RPMI7951 (cell line): ENCODE measurements around the gene RBMS1. TPM values are rescaled to one million over a fixed set of nuclear protein-coding genes. Genes with fewer than 3 reads are reported as not detected.
"Not testable (repeated sequence)": the region's sequence is repeated elsewhere in the genome, so short reads cannot be mapped to it uniquely, and the experiment has no call there.

ENCODE experiments used
- DNase-seq: peaks from one replicate; pipeline ENCODE4 v3.0.0-alpha.2; 2012; ENCODE audit warnings: low read depth
- total RNA-seq: library from RNA; depleted of rRNA; stranded (reverse); fragments of >200 nt; shearing (Covaris generic); gene quantifications from 2 replicates; pipeline ENCODE4 v1.2.3, GENCODE V29; 2014

The RBMS1 gene
- total RNA-seq, 1 experiment from 2014 or later, result 82.7 TPM

- no peak for DNase-seq
These were observed 59.2 kb downstream of the RBMS1 start for GRCh38 chr2:160434254-160434948.

- DNase-seq, result no peak
These were observed 60.0 kb downstream of the RBMS1 start for GRCh38 chr2:160433466-160434140.

GRCh38 chr2:160432633-160433032 lies 61.0 kb downstream of the RBMS1 start:
- DNase-seq, result peak; percentile 89

- no peak for DNase-seq
These were observed 62.2 kb downstream of the RBMS1 start for GRCh38 chr2:160431441-160431840.

GRCh38 chr2:160430001-160430344 lies 63.6 kb downstream of the RBMS1 start:
- no peak for DNase-seq

GRCh38 chr2:160429248-160430000 lies 64.2 kb downstream of the RBMS1 start:
- DNase-seq, result peak; percentile 71

- peak; percentile 49 for DNase-seq
These were observed 65.2 kb downstream of the RBMS1 start for GRCh38 chr2:160428405-160428763.

- DNase-seq, result peak; percentile 80
These were observed 65.8 kb downstream of the RBMS1 start for GRCh38 chr2:160427629-160428404.

GRCh38 chr2:160426604-160427003 lies 67.0 kb downstream of the RBMS1 start:
- peak; percentile 49 for DNase-seq

GRCh38 chr2:160425434-160426151 lies 68.0 kb downstream of the RBMS1 start:
- peak; percentile 62 for DNase-seq

GRCh38 chr2:160423126-160423525 lies 70.5 kb downstream of the RBMS1 start:
- no peak for DNase-seq

- DNase-seq, result not testable (repeated sequence)
These were observed 71.7 kb downstream of the RBMS1 start for GRCh38 chr2:160421646-160422501.

- DNase-seq, result no peak
These were observed 72.9 kb downstream of the RBMS1 start for GRCh38 chr2:160420711-160421110.

- DNase-seq, result peak; percentile 62
These were observed 73.7 kb downstream of the RBMS1 start for GRCh38 chr2:160419776-160420505.

GRCh38 chr2:160418853-160419252 lies 74.8 kb downstream of the RBMS1 start:
- DNase-seq, result no peak

GRCh38 chr2:160418398-160418765 lies 75.2 kb downstream of the RBMS1 start:
- DNase-seq, result no peak

GRCh38 chr2:160417745-160418397 lies 75.7 kb downstream of the RBMS1 start:
- peak; percentile 82 for DNase-seq

GRCh38 chr2:160415991-160416390 lies 77.6 kb downstream of the RBMS1 start:
- DNase-seq, result peak; percentile 52

GRCh38 chr2:160411955-160412354 lies 81.7 kb downstream of the RBMS1 start:
- no peak for DNase-seq
